ENCODE results near the gene RASL10A.
A peak's percentile ranks its signal among the peaks of the same experiment; 100 is the strongest.

The RASL10A gene

DNA sequence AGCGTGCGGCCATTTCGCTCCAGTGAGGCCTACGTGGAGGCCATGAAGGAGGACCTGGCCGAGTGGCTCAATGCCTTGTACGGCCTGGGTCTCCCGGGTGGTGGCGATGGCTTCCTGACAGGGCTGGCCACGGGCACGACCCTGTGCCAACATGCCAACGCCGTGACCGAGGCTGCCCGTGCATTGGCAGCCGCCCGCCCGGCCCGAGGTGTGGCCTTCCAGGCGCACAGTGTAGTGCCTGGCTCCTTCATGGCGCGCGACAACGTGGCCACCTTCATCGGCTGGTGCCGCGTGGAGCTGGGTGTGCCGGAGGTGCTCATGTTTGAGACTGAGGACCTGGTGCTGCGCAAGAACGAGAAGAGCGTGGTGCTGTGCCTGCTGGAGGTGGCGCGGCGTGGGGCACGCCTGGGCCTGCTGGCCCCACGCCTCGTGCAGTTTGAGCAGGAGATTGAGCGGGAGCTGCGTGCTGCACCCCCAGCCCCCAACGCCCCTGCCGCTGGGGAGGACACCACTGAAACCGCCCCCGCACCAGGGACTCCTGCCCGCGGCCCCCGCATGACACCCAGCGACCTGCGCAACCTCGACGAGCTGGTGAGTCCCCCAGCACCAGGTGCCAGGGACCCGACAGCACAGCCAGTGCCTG, 7.2 kb downstream of the RASL10A start:
- Histone ChIP-seq H3K9ac (ENCODE audit: low read length) (no peak overlapping the region), H3K27ac (ENCODE audit: low read length) (no peak overlapping the region), H3K4me3 (ENCODE audit: low read length) (no peak overlapping the region), H3K36me3 (ENCODE audit: control insufficient read depth, low read depth, low read length) (no peaks in the 10 kb centered on the region), H3K4me1 (ENCODE audit: control insufficient read depth, low read depth, low read length) (no peaks in the 10 kb centered on the region), H3K27me3 (ENCODE audit: control insufficient read depth, insufficient read depth, low read length) (peaks cover 17% of the 10 kb centered on the region), H3K9me3 (ENCODE audit: control insufficient read depth, low read depth, low read length) (no peaks in the 10 kb centered on the region)

DNA sequence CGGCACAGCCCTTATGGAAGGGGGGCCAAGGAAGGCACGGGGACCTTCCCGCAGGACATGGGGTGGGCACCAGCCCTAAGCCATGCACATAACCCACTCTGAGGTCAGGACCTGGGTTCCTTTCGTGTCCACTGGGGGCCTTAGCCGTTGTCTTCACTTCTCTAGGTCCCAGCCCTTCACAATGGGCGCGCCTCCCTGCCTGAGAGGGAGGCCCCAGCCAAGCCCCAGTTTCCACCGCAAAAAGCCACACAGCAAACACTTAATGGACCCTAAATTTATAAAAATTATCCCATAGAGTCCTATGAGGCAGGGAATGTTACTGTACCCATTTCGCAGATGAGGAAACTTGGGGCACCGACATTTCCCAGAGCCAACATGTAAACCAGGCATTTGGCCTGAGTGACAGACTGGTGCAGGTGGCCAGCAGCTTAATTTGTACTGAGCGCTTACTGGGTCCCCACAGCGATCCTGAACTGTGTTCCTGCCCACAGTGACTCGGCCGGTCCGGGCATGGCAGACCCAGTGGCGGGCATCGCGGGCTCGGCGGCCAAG, 7.8 kb downstream of the RASL10A start:
- Histone ChIP-seq H3K27me3 (ENCODE audit: control insufficient read depth, insufficient read depth, low read length) (peaks cover 11% of the 10 kb centered on the region), H3K9ac (ENCODE audit: low read length) (no peak overlapping the region), H3K27ac (ENCODE audit: low read length) (no peak overlapping the region), H3K4me1 (ENCODE audit: control insufficient read depth, low read depth, low read length) (no peaks in the 10 kb centered on the region), H3K36me3 (ENCODE audit: control insufficient read depth, low read depth, low read length) (no peaks in the 10 kb centered on the region), H3K9me3 (ENCODE audit: control insufficient read depth, low read depth, low read length) (no peaks in the 10 kb centered on the region), H3K4me3 (ENCODE audit: low read length) (peak overlapping the region; percentile 47)

DNA sequence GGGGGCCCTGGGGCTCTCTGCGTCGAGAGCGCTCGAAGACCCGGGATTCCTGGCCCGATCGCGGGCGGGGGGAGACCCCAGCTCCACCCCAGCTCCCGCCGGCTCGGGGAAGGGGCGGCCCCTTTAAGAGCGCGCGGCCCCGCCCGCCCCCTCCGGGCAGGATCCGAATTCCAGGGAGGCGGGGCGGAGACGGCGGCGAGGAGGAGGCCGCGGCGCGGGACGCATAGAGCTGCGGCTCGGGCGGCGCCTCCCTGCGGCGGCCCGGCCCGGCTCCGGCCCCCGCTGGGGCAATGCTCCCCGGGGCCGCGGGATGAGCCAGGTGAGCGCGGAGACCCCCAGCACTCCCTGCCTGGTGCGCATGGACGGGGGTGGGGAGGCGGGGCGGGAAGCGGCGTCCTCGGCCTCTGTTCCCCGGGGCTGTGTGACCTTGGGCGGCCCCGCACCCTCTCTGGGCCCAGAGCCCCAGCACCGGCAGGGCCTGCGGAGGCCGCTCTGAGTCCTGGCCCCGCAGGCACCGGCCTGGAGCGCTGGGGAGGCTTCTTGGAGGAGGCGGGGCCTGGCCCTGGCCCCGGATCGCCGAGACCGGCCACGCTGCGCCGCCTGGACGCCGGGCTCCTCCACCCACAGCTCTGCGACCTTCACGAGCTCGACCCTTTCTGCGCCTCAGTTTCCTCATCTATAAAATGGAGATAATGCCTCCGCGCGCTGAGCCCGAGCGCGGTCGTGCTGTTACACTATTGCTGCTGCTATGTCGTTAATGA, 8.5 kb downstream of the RASL10A start:
- H3K27ac ChIP-seq (ENCODE audit: low read length): no peak overlapping the region
- peak overlapping the region; percentile 46 for H3K9ac ChIP-seq (ENCODE audit: low read length)
- H3K4me1 ChIP-seq (ENCODE audit: control insufficient read depth, low read depth, low read length): no peaks in the 10 kb centered on the region

DNA sequence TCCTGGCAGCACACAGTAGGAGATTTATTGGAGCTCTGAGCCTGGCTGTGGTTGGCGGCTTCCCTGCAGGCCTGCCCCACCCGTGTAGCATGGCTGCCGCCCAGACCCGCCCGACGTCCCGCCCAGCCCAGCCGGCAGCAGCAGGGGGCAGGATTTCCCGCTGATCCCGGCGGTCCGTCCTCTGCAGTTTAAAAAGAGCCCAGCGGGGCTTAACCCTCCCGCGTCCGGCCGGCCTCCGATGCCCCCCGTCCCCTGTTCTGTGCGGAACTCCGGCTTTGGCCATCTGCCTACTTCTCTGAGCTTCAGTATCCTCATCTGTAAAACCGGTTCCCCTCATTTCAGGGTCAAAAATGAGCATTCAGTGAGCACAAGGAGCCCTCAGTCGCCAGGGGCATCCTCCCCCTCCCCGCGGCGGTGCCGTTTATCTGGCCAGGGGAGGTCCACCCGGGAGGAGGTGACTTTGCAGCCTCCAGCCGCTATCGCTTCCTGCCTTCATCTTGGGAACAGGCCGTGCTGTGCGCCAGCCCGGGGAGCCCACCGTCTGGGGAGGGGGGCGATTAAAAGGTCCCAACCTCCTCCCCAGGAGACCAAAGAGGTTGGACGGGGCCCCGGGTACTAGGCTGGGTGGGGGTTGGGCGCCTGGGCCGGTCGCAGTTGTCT, 9.2 kb downstream of the RASL10A start, which contains the start of gene GAS2L1:
Gene GAS2L1, plus strand, starts transcription at position 476 of the 660 bp plus-strand sequence. CDS start 1,456 bp downstream, outside the sequence.
- H3K27ac ChIP-seq (ENCODE audit: low read length): no peak within 1 kb of the TSS
- H3K9me3 ChIP-seq (ENCODE audit: control insufficient read depth, low read depth, low read length): no peaks in the 10 kb centered on the region
- H3K36me3 ChIP-seq (ENCODE audit: control insufficient read depth, low read depth, low read length): no peaks in the 10 kb centered on the region
- H3K9ac ChIP-seq (ENCODE audit: low read length): peak within 1 kb of the TSS; percentile 46
- H3K4me1 ChIP-seq (ENCODE audit: control insufficient read depth, low read depth, low read length): no peaks in the 10 kb centered on the region
- H3K27me3 ChIP-seq (ENCODE audit: control insufficient read depth, insufficient read depth, low read length): peaks cover 8% of the 10 kb centered on the region
- peak within 1 kb of the TSS; percentile 47 for H3K4me3 ChIP-seq (ENCODE audit: low read length)

More for the DNA sequence above, 8.5 kb downstream of the RASL10A start:
- Histone ChIP-seq H3K9me3 (ENCODE audit: control insufficient read depth, low read depth, low read length) (no peaks in the 10 kb centered on the region), H3K36me3 (ENCODE audit: control insufficient read depth, low read depth, low read length) (no peaks in the 10 kb centered on the region), H3K27me3 (ENCODE audit: control insufficient read depth, insufficient read depth, low read length) (peaks cover 8% of the 10 kb centered on the region), H3K4me3 (ENCODE audit: low read length) (peak overlapping the region; percentile 47)

DNA sequence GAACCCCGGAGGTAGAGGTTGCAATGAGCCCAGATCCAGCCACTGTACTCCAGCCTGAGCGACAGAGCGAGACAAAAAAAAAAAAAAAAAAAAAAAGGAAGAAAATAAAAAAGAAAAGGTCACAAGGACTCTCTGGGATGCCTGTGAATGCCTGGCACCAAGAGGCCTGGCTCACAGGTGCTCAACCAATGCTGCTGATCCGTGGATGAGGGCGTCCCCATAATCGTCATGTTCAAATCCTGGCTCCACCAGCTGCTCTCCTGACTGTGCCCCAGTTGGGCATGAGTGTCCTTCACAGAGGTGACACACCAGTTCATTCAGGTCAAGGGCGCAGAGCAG, 9.7 kb downstream of the RASL10A start:
- H3K9ac ChIP-seq (ENCODE audit: low read length): no peak overlapping the region
- no peaks in the 10 kb centered on the region for H3K4me1 ChIP-seq (ENCODE audit: control insufficient read depth, low read depth, low read length)
- H3K27ac ChIP-seq (ENCODE audit: low read length): no peak overlapping the region
- H3K36me3 ChIP-seq (ENCODE audit: control insufficient read depth, low read depth, low read length): peaks cover 2% of the 10 kb centered on the region
- H3K4me3 ChIP-seq (ENCODE audit: low read length): peak overlapping the region; percentile 47
- peaks cover 8% of the 10 kb centered on the region for H3K27me3 ChIP-seq (ENCODE audit: control insufficient read depth, insufficient read depth, low read length)
- H3K9me3 ChIP-seq (ENCODE audit: control insufficient read depth, low read depth, low read length): no peaks in the 10 kb centered on the region

DNA sequence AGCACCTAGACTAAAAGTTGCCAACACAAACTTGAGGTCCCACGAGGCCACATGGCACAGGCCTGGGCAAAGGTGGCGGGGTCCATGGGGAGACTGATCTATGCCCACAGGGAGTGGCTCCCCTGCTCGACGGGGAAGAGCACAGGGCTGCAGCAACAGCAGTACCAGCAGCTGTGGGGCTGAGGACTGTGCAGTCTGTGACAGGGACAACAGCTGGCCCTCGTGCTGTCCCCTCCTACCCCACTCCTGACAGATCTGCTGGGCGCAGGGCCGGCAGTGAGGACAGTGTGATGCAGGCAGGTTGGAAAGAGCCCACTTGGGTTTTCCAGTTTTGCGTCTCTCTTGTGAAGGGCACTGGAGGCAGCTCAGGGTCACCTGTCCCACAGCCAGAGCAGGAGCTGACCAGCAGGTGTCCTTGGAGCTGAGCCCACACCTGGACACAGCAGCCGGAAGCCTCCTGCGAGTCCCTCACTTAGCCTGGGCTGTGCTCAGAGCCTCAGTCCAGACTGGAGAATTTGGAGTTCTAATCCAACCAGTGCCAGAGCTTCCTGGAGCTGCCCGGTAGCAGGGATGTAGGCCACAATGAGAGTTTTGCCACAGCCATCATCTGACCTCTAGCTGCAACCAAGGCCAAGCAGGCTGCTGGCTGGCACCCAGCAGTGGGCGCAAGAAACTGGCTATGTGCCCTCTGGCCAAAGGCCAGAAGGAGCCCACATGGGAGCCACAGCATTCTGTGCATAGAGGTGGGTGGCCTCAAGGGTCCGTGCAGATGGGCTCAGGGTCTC, 12.6 kb downstream of the RASL10A start:
- Histone ChIP-seq H3K9ac (ENCODE audit: low read length) (no peak overlapping the region), H3K27me3 (ENCODE audit: control insufficient read depth, insufficient read depth, low read length) (peaks cover 6% of the 10 kb centered on the region), H3K4me1 (ENCODE audit: control insufficient read depth, low read depth, low read length) (no peaks in the 10 kb centered on the region), H3K27ac (ENCODE audit: low read length) (no peak overlapping the region), H3K36me3 (ENCODE audit: control insufficient read depth, low read depth, low read length) (peaks cover 29% of the 10 kb centered on the region), H3K9me3 (ENCODE audit: control insufficient read depth, low read depth, low read length) (no peaks in the 10 kb centered on the region), H3K4me3 (ENCODE audit: low read length) (no peak overlapping the region)

DNA sequence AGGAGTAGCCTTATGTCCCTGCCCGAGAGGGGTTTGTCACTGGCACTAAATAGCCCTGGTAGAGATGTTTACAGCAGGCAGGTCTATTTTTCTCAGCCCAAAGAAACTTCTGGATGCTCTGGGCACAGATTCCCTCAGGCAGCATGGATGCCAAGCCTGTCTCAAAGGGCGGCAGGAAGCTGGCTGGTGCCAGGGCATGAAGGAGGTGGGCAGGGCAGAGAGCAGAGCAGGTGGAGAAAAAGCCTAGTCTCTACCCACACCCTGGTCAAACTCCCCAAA, 13.2 kb downstream of the RASL10A start:
- H3K4me1 ChIP-seq (ENCODE audit: control insufficient read depth, low read depth, low read length): no peaks in the 10 kb centered on the region
- no peaks in the 10 kb centered on the region for H3K9me3 ChIP-seq (ENCODE audit: control insufficient read depth, low read depth, low read length)
- no peak overlapping the region for H3K27ac ChIP-seq (ENCODE audit: low read length)
- H3K9ac ChIP-seq (ENCODE audit: low read length): no peak overlapping the region
- peaks cover under 1% of the 10 kb centered on the region for H3K27me3 ChIP-seq (ENCODE audit: control insufficient read depth, insufficient read depth, low read length)
- peaks cover 35% of the 10 kb centered on the region for H3K36me3 ChIP-seq (ENCODE audit: control insufficient read depth, low read depth, low read length)
- H3K4me3 ChIP-seq (ENCODE audit: low read length): no peak overlapping the region

DNA sequence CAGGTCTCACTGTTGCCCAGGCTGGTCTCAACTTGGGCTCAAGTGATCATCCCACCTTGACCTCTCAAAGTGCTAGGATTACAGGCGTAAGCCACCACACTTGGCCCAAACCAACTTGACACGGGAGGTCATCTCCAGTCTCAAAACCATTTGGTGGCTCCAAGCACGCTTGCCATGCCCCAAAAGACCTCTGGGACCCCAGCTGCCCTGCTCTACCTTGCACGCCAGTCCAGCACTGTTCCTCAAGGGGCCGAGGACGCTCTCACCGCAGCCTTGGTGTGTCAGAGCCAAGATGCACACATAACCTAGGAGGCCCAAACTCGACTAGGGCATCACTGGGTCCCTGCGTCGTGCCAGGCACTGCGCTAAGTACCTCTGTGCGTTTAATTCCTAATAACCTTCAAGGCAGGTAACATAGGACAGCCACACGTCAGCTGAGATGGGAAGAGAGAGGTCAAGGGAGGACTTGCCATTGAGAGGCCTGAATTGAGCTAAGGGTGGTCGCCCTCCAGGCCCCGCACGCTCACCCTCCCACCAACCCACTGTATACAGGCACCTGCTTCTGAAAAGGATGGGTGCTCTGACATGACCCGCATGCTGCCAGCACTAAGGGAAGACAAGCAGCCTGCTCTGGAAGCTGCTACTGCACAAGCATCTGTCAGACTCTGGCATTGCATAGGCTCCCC, 13.6 kb downstream of the RASL10A start:
- no peaks in the 10 kb centered on the region for H3K4me1 ChIP-seq (ENCODE audit: control insufficient read depth, low read depth, low read length)
- no peak overlapping the region for H3K27ac ChIP-seq (ENCODE audit: low read length)
- H3K9ac ChIP-seq (ENCODE audit: low read length): no peak overlapping the region

DNA sequence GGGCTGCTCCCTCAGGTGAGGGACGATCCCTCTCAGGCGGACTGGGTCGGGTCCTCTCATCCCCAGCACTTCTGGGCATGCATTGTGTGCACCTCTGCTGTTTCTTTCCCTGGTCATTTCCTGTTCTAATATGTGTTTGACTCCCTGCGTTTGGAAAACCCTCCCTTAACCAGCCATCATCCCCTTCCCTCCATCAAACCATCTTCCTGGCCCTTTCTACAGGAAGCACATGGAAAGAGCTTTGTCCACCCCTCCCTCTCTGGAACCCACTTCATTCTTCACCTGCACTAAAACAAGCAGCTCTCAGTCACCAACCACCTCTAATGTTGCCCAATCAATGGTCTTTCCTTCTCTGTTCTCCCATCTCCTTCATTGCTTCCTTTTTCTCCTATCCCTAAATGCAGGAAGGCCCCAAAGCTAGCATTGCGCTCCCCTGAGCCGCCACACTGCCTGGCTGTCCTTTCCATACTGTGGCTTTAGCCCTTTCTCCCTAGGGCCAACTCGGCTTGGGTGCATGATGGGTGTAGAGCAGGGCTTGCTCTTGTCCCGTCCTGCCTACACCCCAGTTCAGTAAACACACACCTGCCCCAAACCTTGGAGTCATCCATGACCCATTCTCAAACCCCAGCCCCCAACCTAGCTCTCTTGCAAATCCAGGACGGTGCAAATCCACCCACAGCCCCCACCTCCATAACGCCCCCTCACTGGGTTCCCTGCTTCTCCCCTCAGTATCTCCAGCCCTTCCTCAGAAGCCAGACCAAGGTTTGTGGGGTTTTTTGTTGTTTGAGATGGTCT, 14.5 kb downstream of the RASL10A start:
- Histone ChIP-seq H3K27ac (ENCODE audit: low read length) (no peak overlapping the region), H3K4me3 (ENCODE audit: low read length) (no peak overlapping the region), H3K9ac (ENCODE audit: low read length) (no peak overlapping the region), H3K27me3 (ENCODE audit: control insufficient read depth, insufficient read depth, low read length) (no peaks in the 10 kb centered on the region), H3K36me3 (ENCODE audit: control insufficient read depth, low read depth, low read length) (peaks cover 48% of the 10 kb centered on the region), H3K4me1 (ENCODE audit: control insufficient read depth, low read depth, low read length) (no peaks in the 10 kb centered on the region), H3K9me3 (ENCODE audit: control insufficient read depth, low read depth, low read length) (no peaks in the 10 kb centered on the region)

More for the DNA sequence above, 13.6 kb downstream of the RASL10A start:
- Histone ChIP-seq H3K27me3 (ENCODE audit: control insufficient read depth, insufficient read depth, low read length) (no peaks in the 10 kb centered on the region), H3K9me3 (ENCODE audit: control insufficient read depth, low read depth, low read length) (no peaks in the 10 kb centered on the region), H3K4me3 (ENCODE audit: low read length) (no peak overlapping the region), H3K36me3 (ENCODE audit: control insufficient read depth, low read depth, low read length) (peaks cover 40% of the 10 kb centered on the region)

DNA sequence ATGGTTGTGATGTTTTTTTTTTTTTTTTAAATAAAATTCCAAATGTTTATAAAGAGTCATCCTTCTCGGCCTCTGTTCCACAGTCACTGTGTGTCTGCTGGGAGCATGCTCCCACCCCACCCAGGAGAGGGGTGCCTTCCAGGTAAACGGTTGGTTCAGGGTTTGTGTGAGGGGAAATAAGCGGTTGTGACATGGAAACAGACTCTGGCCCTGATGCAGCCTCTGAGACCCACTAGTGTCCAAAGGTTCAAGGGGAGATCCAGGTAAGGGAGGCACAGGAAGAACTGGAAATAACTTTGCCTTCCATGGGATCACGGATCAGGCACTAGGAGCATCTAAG, 15.1 kb downstream of the RASL10A start:
- no peak overlapping the region for H3K27ac ChIP-seq (ENCODE audit: low read length)

More for the DNA sequence above, 15.1 kb downstream of the RASL10A start:
- no peak overlapping the region for H3K9ac ChIP-seq (ENCODE audit: low read length)
- H3K9me3 ChIP-seq (ENCODE audit: control insufficient read depth, low read depth, low read length): no peaks in the 10 kb centered on the region
- no peaks in the 10 kb centered on the region for H3K27me3 ChIP-seq (ENCODE audit: control insufficient read depth, insufficient read depth, low read length)
- no peaks in the 10 kb centered on the region for H3K4me1 ChIP-seq (ENCODE audit: control insufficient read depth, low read depth, low read length)
- peaks cover 54% of the 10 kb centered on the region for H3K36me3 ChIP-seq (ENCODE audit: control insufficient read depth, low read depth, low read length)
- H3K4me3 ChIP-seq (ENCODE audit: low read length): no peak overlapping the region
